Esophagus muscularis mucosa (tissue), 4 donors: Measurements from ENCODE around the gene CHCHD3. TPM values are rescaled to one million over a fixed set of nuclear protein-coding genes. Genes with fewer than 3 reads are reported as not detected.

Experiments used
- DNase-seq: peaks from one replicate; pipeline ENCODE4 v3.0.0-alpha.2; 2017; ENCODE audit errors: extremely low spot score
- H3K27ac ChIP-seq, 4 donors: fragments of 200-600 bp; sonication (generic); replicated peaks in 1 of 4; 1 replicate in 3 of 4; 2 replicates in 1 of 4; pipeline ENCODE4 v1.5.1; 2016 to 2019; ENCODE audit warnings: mild to moderate bottlenecking in 1 of 4
- H3K27me3 ChIP-seq, 4 donors: fragments of 200-600 bp; sonication (generic); one replicate each; pipeline versions ENCODE4 v1.5.1 to v1.6.0; 2016 to 2019
- H3K36me3 ChIP-seq, 4 donors: fragments of 200-600 bp; sonication (generic); one replicate each; pipeline ENCODE4 v1.5.1; 2016 to 2019
- H3K4me1 ChIP-seq, 4 donors: fragments of 200-600 bp; sonication (generic); one replicate each; pipeline ENCODE4 v1.5.1; 2016 to 2019
- H3K4me3 ChIP-seq, 4 donors: fragments of 200-600 bp; sonication (generic); 1 replicate in 2 of 4; 2 replicates in 2 of 4; pipeline ENCODE4 v1.5.1; 2016 to 2019; ENCODE audit warnings: mild to moderate bottlenecking in 4 of 4, moderate library complexity in 1 of 4
- H3K9me3 ChIP-seq, 4 donors: fragments of 200-600 bp; sonication (generic); 1 replicate in 3 of 4; 2 replicates in 1 of 4; pipeline ENCODE4 v1.5.1; 2016 to 2019
- CTCF ChIP-seq, 3 experiments: fragments of 200-600 bp in 2 of 3; fragments of 450-650 bp in 1 of 3; sonication (generic) in 2 of 3; IDR thresholded peaks; one replicate each; pipeline ENCODE4 v1.5.1; 2017 to 2019; ENCODE audit warnings: antibody characterized with exemption in 3 of 3, mild to moderate bottlenecking in 2 of 3, moderate library complexity in 1 of 3
- EP300 ChIP-seq: sonication (generic); formaldehyde crosslinking; IDR thresholded peaks from one replicate; pipeline ENCODE4 v1.6.1; 2017; ENCODE audit warnings: antibody characterized with exemption
- POLR2A ChIP-seq: fragments of 450-650 bp; IDR thresholded peaks from one replicate; pipeline ENCODE4 v1.6.1; 2017; ENCODE audit warnings: antibody characterized with exemption, moderate library complexity, mild to moderate bottlenecking, low read depth
- POLR2AphosphoS5 ChIP-seq, 2 donors: sonication (generic); formaldehyde crosslinking; IDR thresholded peaks; one replicate each; pipeline ENCODE4 v1.6.1; 2017; ENCODE audit warnings: antibody characterized with exemption in 2 of 2
- WGBS: methylation state at CpG from one replicate; pipeline ENCODE4 v1.1.5; 2018; 5-methylcytosine and 5-hydroxymethylcytosine counted together
- intact Hi-C: fragments of 100-400 bp; cut with DNase I; formaldehyde crosslinking; loops from one replicate; pipeline ENCODE4 v1.15.1; 2023
- small RNA-seq, 3 donors: library from RNA; depleted of rRNA; stranded (forward); fragments of <200 nt; gene quantifications; one replicate each; pipeline ENCODE3, GENCODE V24; 2016
- total RNA-seq, 4 donors: library from RNA; depleted of rRNA; stranded (reverse); fragments of >200 nt; gene quantifications; one replicate each; pipeline versions ENCODE4 v1.1.0 to v1.2.1, GENCODE V29; 2016

CHCHD3 gene
- total RNA-seq, 4 donors from 2014 or later: 58.6 to 74.3 (median 68.9) TPM

DNA sequence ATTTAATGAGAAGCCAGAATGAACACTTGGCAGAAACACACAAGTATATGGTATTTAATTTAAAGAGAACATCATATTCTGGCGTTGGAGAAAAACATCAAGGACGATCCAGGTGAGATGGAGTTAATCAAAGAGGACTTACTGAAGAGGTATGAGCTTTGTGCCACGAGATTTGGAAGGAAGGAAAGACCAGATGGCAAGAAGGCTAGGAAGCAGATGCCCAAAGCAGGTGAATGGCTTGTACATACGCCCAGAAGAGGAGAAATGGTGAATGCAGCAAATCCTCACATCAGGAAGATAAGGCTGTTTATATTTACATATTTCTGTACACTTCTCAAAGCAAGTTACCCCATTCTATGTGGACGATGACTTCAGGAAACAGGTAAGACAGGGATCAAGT lies 341.7 kb downstream of the CHCHD3 start:
- TF ChIP-seq CTCF (IDR thresholded peaks at IDR 0.05) (no peak), POLR2AphosphoS5 (IDR thresholded peaks at IDR 0.05) (no peak), POLR2A (no peak)
- H3K36me3 ChIP-seq: no peaks in the 10 kb centered on the region

DNA sequence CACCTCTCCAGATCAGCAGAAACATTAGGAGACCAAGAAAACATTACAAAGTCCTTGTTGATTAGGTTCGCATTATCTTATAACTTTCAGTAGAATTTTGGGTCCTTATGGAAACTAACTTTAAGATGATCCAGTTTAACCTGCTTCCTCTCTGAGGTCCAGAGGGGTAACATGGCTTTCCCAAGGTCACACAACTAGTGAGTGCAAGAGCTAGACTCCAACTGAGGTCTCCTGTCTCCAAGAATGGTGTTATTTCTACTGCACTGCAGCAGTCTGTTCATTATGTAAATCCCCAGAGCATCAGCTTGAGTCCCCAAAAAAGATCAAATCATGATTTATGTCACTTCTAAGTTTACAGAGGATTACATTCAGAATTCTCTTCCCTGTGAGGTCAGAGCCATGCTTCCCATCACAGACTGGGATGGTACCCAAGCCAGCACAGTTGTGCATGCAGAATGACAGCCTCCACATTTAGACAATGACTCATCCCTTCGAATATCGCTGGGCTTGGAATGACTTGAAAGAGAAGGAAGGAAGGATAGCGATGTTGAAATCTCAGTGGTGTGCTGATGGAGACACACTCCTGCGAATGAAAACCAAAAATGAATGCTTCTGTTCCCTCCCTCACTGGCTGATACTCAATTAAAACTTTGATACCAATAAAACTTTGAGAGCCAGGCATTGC lies 342.5 kb downstream of the CHCHD3 start:
- Histone ChIP-seq H3K27me3 (no peaks in the 10 kb centered on the region), H3K36me3 (no peaks in the 10 kb centered on the region), H3K4me3 (no peak overlapping the region), H3K4me1 (peaks cover 0 to 7% (median 0%) of the 10 kb centered on the region in 4 donors), H3K27ac (no peak overlapping the region), H3K9me3 (peaks cover 0 to 7% (median 4%) of the 10 kb centered on the region in 4 donors)
- no peak for TF ChIP-seq POLR2A
- peak in 1 of 2 donors; percentile 33 for TF ChIP-seq POLR2AphosphoS5 (IDR thresholded peaks at IDR 0.05)
- no peak for DNase-seq
- WGBS: 28% methylated on average over 5 of the region's 5 CpGs
- intact Hi-C loops: no loop called here

More for the DNA sequence above, 341.7 kb downstream of the CHCHD3 start:
- DNase-seq: no peak
- peaks cover 0 to 7% (median 0%) of the 10 kb centered on the region in 4 donors for H3K4me1 ChIP-seq
- H3K27ac ChIP-seq: no peak overlapping the region
- intact Hi-C loops: no loop called here
- 85% methylated on average over 5 of the region's 5 CpGs for WGBS
- no peaks in the 10 kb centered on the region for H3K27me3 ChIP-seq
- H3K4me3 ChIP-seq: no peak overlapping the region
- H3K9me3 ChIP-seq: peaks cover 0 to 13% (median 10%) of the 10 kb centered on the region in 4 donors

GRCh38 chr7:132738254-132738653 lies 343.6 kb downstream of the CHCHD3 start:
- Histone ChIP-seq H3K9me3 (no peaks in the 10 kb centered on the region), H3K27ac (no peak overlapping the region), H3K27me3 (no peaks in the 10 kb centered on the region), H3K4me1 (peaks cover 0 to 7% (median 0%) of the 10 kb centered on the region in 4 donors), H3K4me3 (no peak overlapping the region), H3K36me3 (no peaks in the 10 kb centered on the region)
- TF ChIP-seq POLR2AphosphoS5 (IDR thresholded peaks at IDR 0.05) (no peak), CTCF (IDR thresholded peaks at IDR 0.05) (no peak), EP300 (no peak), POLR2A (no peak)
- intact Hi-C loops: no loop called here
- WGBS: 53% methylated on average over 2 of the region's 2 CpGs
- no peak for DNase-seq

DNA sequence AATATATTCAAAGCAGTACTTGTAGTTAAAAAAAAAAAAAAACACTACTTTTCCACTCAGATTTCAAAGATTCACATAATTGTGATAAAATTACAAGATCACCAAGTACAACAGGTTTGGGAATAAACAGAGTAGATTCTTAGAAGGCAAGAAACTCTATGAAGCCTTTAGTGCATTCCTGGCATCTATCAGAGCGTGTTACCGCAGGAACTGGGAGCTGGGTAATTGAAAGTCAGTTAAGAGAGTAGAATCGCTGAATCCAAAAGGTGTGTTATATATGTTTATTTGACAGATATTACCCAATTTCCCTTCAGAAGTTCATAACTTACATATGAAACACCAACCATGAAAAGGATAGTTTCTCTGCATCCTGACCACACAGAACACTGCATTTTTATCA lies 346.4 kb downstream of the CHCHD3 start:
- no peak overlapping the region for H3K4me3 ChIP-seq
- H3K36me3 ChIP-seq: no peaks in the 10 kb centered on the region
- TF ChIP-seq CTCF (IDR thresholded peaks at IDR 0.05): no peak
- TF ChIP-seq POLR2A: no peak
- no peak for TF ChIP-seq EP300
- no peak for TF ChIP-seq POLR2AphosphoS5 (IDR thresholded peaks at IDR 0.05)
- H3K4me1 ChIP-seq: peaks cover 0 to 20% (median 6%) of the 10 kb centered on the region in 4 donors
- no peaks in the 10 kb centered on the region for H3K27me3 ChIP-seq
- no peak for DNase-seq
- no peaks in the 10 kb centered on the region for H3K9me3 ChIP-seq
- no peak overlapping the region for H3K27ac ChIP-seq
- WGBS: 87% methylated on average over 3 of the region's 3 CpGs
- intact Hi-C loops: no loop called here

Small RNA genes lying within 50 kb of the gene (small RNA-seq; reads per million reads assigned to genes)
- gene RF00218: 0 reads per million in 3 donors
- 0 reads per million in 3 donors for gene RNU6-92P

Other genes with a start within 250 kb of the CHCHD3 start
- gene EXOC4, start 171.0 kb upstream of the CHCHD3 start, total RNA-seq: 10 to 100 TPM; 36.6 to 64.0 (median 57.4) TPM